Fibroblast of villous mesenchyme (primary cell): ENCODE results near the gene CYB5B. TPM values are rescaled to one million over a fixed set of nuclear protein-coding genes. Genes with fewer than 3 reads are reported as not detected.

ENCODE experiments used
- DNase-seq: peaks from one replicate; pipeline ENCODE4 v3.0.0-alpha.2; 2010; ENCODE audit warnings: low read depth
- H3K4me3 ChIP-seq: 2 replicates; pipeline ENCODE4 v1.5.1; 2011; ENCODE audit warnings: low read depth, mild to moderate bottlenecking, low read length
- CTCF ChIP-seq: IDR thresholded peaks from 2 replicates; pipeline ENCODE4 v1.5.1; 2012; ENCODE audit warnings: low read depth, mild to moderate bottlenecking, low read length; ENCODE audit not compliant: insufficient read depth
- total RNA-seq: library from RNA; depleted of rRNA; stranded (reverse); fragments of >200 nt; gene quantifications from 2 replicates; pipeline ENCODE4 v1.2.3, GENCODE V29; 2012

CYB5B gene
- total RNA-seq, 1 donor: 142 TPM

- DNase-seq: no peak
- H3K4me3 ChIP-seq: no peak overlapping the region
- TF ChIP-seq CTCF: no peak
Measured at GRCh38 chr16:69499541-69500230, 75.3 kb downstream of the CYB5B start.

- no peak for DNase-seq
- H3K4me3 ChIP-seq: no peak overlapping the region
- no peak for TF ChIP-seq CTCF
Measured at GRCh38 chr16:69500496-69500895, 76.1 kb downstream of the CYB5B start.

DNA sequence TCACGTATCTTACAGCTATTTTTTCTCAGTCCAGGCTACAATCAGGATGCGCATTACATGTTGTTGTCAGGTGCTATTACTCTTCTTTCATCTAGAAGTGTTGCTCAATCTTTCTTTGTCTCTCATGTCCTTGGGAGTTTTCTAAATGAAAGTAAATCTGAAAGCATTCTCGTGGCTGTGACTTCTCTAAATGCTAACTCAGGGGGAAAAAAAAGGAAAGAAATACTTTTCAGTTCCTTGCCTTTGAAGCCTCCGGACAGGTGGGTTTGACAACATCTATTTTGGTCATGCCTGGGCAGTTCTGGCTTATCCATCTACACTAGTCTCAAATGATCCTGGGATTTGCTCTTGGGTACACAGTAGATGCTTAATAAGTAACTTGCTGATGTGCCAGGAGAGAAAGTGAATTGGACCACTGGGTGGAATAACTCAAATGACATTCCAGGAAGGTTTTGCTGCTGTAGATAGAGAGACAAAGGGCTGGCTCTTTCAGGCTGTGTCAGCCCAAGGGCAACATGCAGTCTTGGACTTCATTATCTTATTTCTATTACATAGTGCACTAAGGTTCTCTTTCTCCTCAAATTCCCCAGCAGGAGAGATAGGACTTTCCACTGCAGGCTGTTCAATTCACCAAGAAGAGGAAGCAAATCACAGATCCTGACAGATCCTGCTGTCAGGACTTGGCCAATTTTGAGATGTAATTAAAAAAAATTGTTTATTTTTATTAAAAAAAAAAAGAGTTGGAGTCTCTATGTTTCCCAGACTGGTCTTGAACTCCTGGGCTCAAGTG is 77.7 kb downstream of the CYB5B start:
- no peak overlapping the region for H3K4me3 ChIP-seq
- TF ChIP-seq CTCF: no peak
- DNase-seq: peak; percentile 28

- TF ChIP-seq CTCF: no peak
- H3K4me3 ChIP-seq: no peak overlapping the region
- no peak for DNase-seq
Measured at GRCh38 chr16:69503244-69503643, 78.8 kb downstream of the CYB5B start.

- TF ChIP-seq CTCF: no peak
- no peak overlapping the region for H3K4me3 ChIP-seq
- no peak for DNase-seq
Measured at GRCh38 chr16:69508033-69508755, 83.8 kb downstream of the CYB5B start.

GRCh38 chr16:69509125-69509524 is 84.7 kb downstream of the CYB5B start:
- no peak for DNase-seq
- no peak for TF ChIP-seq CTCF
- H3K4me3 ChIP-seq: no peak overlapping the region
